H1 (cell line): Measurements from ENCODE around the gene CNTD1. TPM values are rescaled to one million over a fixed set of nuclear protein-coding genes. Genes with fewer than 3 reads are reported as not detected.

Source experiments
- CTCF ChIA-PET: fragments of 300-600 bp; sonication (Branson Sonifier 250); formaldehyde crosslinking; loops from one replicate; lab custom pipeline; 2021; ENCODE audit not compliant: partially characterized antibody; lab: Charles Lee
- POLR2A ChIA-PET: fragments of 300-600 bp; sonication (Branson Sonifier 250); formaldehyde crosslinking; loops from one replicate; lab custom pipeline; 2021; ENCODE audit warnings: inconsistent platforms; ENCODE audit not compliant: partially characterized antibody; lab: Charles Lee
- DNase-seq, 2 experiments: peaks; one replicate each; pipeline versions ENCODE4 v3.0.0 to v3.0.0-alpha.2; 2010 to 2022; ENCODE audit warnings: low spot score in 2 of 2, low read depth in 1 of 2, mixed read lengths in 1 of 2
- FAIRE-seq: peaks from 2 replicates; lab custom pipeline; 2011; peaks lifted over from hg19 to GRCh38; lab: Jason Lieb, UNC
- H2AFZ ChIP-seq: 2 replicates; pipeline ENCODE4 v1.8.1; 2012; ENCODE audit warnings: low read length, inconsistent platforms
- H2AK5ac ChIP-seq: 2 replicates; pipeline ENCODE4 v1.6.1; 2013; ENCODE audit warnings: low read depth, low read length
- H2BK120ac ChIP-seq: replicated peaks from 2 replicates; pipeline ENCODE3; 2013; ENCODE audit warnings: low read depth, low read length, inconsistent platforms
- H2BK12ac ChIP-seq: 2 replicates; pipeline ENCODE4 v1.6.1; 2013; ENCODE audit warnings: low read depth, low read length
- H2BK15ac ChIP-seq: 2 replicates; pipeline ENCODE4 v1.6.1; 2013; ENCODE audit warnings: low read length
- H2BK20ac ChIP-seq: 2 replicates; pipeline ENCODE4 v1.6.1; 2013; ENCODE audit warnings: low read length
- H2BK5ac ChIP-seq: 2 replicates; pipeline ENCODE4 v1.6.1; 2013; ENCODE audit warnings: low read depth, low read length
- H3K14ac ChIP-seq: 2 replicates; pipeline ENCODE4 v1.6.1; 2013; ENCODE audit warnings: inconsistent platforms; ENCODE audit not compliant: insufficient read length
- H3K18ac ChIP-seq: 2 replicates; pipeline ENCODE4 v1.6.1; 2013; ENCODE audit warnings: low read length; ENCODE audit errors: extremely low read depth
- H3K23ac ChIP-seq: 2 replicates; pipeline ENCODE4 v1.6.1; 2013; ENCODE audit warnings: inconsistent platforms; ENCODE audit not compliant: insufficient read length
- H3K23me2 ChIP-seq: 2 replicates; pipeline ENCODE4 v1.6.1; 2013; ENCODE audit warnings: low read depth, low read length
- H3K27ac ChIP-seq: 2 replicates; pipeline ENCODE4 v1.6.1; 2011; ENCODE audit warnings: low read depth, low read length, inconsistent platforms
- H3K27me3 ChIP-seq, 4 experiments: replicated peaks in 1 of 4; 1 replicate in 1 of 4; 2 replicates in 3 of 4; pipeline versions ENCODE4 v1.6.1 to v1.8.1; 2011 to 2013; ENCODE audit warnings: low read length in 3 of 4, mild to moderate bottlenecking in 3 of 4, inconsistent platforms in 2 of 4, mixed read lengths in 2 of 4, moderate library complexity in 1 of 4; ENCODE audit not compliant: control insufficient read depth in 3 of 4, insufficient read depth in 3 of 4; ENCODE audit errors: extremely low read depth in 1 of 4
- H3K36me3 ChIP-seq, 4 experiments: 2 replicates each; pipeline versions ENCODE4 v1.6.1 to v1.8.1; 2011 to 2013; ENCODE audit warnings: mild to moderate bottlenecking in 4 of 4, low read length in 3 of 4, moderate library complexity in 2 of 4, control low read depth in 1 of 4, inconsistent platforms in 1 of 4; ENCODE audit not compliant: insufficient read depth in 4 of 4, control insufficient read depth in 2 of 4
- H3K4ac ChIP-seq: replicated peaks from 2 replicates; pipeline ENCODE3; 2013; ENCODE audit warnings: low read length, low read depth, mixed read lengths, inconsistent platforms; ENCODE audit not compliant: insufficient read length
- H3K4me1 ChIP-seq, 4 experiments: replicated peaks in 1 of 4; 1 replicate in 1 of 4; 2 replicates in 3 of 4; pipeline versions ENCODE4 v1.6.1 to v1.8.1; 2011 to 2013; ENCODE audit warnings: low read length in 3 of 4, inconsistent platforms in 2 of 4, mixed read lengths in 1 of 4; ENCODE audit not compliant: insufficient read depth in 4 of 4, control insufficient read depth in 3 of 4
- H3K4me2 ChIP-seq, 2 experiments: 2 replicates each; pipeline versions ENCODE4 v1.6.1 to v1.8.1; 2011 to 2013; ENCODE audit warnings: low read depth in 2 of 2, low read length in 2 of 2, control low read depth in 1 of 2, inconsistent platforms in 1 of 2, mild to moderate bottlenecking in 1 of 2; ENCODE audit not compliant: insufficient read depth in 1 of 2
- H3K4me3 ChIP-seq, 4 experiments: fragments of 200-600, 300-600 bp in 1 of 4; sonication (generic), shearing (Covaris generic), sonication (Bioruptor Twin) in 1 of 4; 2 replicates each; pipeline versions ENCODE4 v1.5.1 to v1.8.1; 2011 to 2016; ENCODE audit warnings: low read length in 4 of 4, low read depth in 3 of 4, control low read depth in 2 of 4, inconsistent platforms in 2 of 4, mild to moderate bottlenecking in 2 of 4, mixed read lengths in 1 of 4, moderate library complexity in 1 of 4; ENCODE audit not compliant: insufficient read depth in 2 of 4; ENCODE audit errors: extremely low read depth in 1 of 4
- H3K56ac ChIP-seq: replicated peaks from 2 replicates; pipeline ENCODE3; 2013; ENCODE audit warnings: low read depth, mild to moderate bottlenecking, mixed read lengths, low read length, inconsistent platforms; ENCODE audit not compliant: insufficient read length
- H3K79me1 ChIP-seq: 2 replicates; pipeline ENCODE4 v1.6.1; 2013; ENCODE audit warnings: low read depth, low read length, control low read depth
- H3K79me2 ChIP-seq, 2 experiments: 2 replicates each; pipeline versions ENCODE4 v1.6.1 to v1.8.1; 2012 to 2013; ENCODE audit warnings: low read length in 2 of 2, mild to moderate bottlenecking in 2 of 2, inconsistent platforms in 1 of 2; ENCODE audit not compliant: insufficient read depth in 2 of 2, control insufficient read depth in 1 of 2
- H3K9ac ChIP-seq, 4 experiments: replicated peaks in 1 of 4; 1 replicate in 1 of 4; 2 replicates in 3 of 4; pipeline versions ENCODE4 v1.6.1 to v1.8.1; 2011 to 2013; ENCODE audit warnings: low read depth in 3 of 4, low read length in 3 of 4, control low read depth in 2 of 4, mild to moderate bottlenecking in 2 of 4, moderate library complexity in 2 of 4, inconsistent platforms in 1 of 4; ENCODE audit errors: extremely low read depth in 1 of 4
- H3K9me3 ChIP-seq, 2 experiments: 2 replicates each; pipeline versions ENCODE4 v1.6.1 to v1.8.1; 2012 to 2013; ENCODE audit warnings: mild to moderate bottlenecking in 2 of 2, moderate library complexity in 2 of 2, control low read depth in 1 of 2, inconsistent platforms in 1 of 2, low read depth in 1 of 2, low read length in 1 of 2, mixed read lengths in 1 of 2; ENCODE audit not compliant: insufficient read depth in 2 of 2
- H4K20me1 ChIP-seq, 2 experiments: replicated peaks in 1 of 2; 2 replicates each; pipeline versions ENCODE3 to v1.8.1; 2011 to 2013; ENCODE audit warnings: inconsistent platforms in 2 of 2, low read length in 2 of 2, mild to moderate bottlenecking in 1 of 2; ENCODE audit not compliant: insufficient read depth in 2 of 2, control insufficient read depth in 1 of 2
- H4K5ac ChIP-seq: 2 replicates; pipeline ENCODE4 v1.6.1; 2013; ENCODE audit warnings: low read length, low read depth, mixed read lengths, inconsistent platforms; ENCODE audit not compliant: insufficient read length
- H4K8ac ChIP-seq: 2 replicates; pipeline ENCODE4 v1.8.0; 2013; ENCODE audit warnings: mild to moderate bottlenecking, moderate library complexity, low read length, inconsistent platforms; ENCODE audit not compliant: insufficient read depth; ENCODE audit errors: extremely low read depth
- H4K91ac ChIP-seq: replicated peaks from 2 replicates; pipeline ENCODE3; 2013; ENCODE audit warnings: low read length, mixed read lengths, inconsistent platforms; ENCODE audit not compliant: insufficient read length
- EZH2 ChIP-seq: fragments of 200-600 bp; sonication (generic); IDR thresholded peaks from 2 replicates; pipeline ENCODE4 v1.7.1; 2012; ENCODE audit warnings: low read depth, mild to moderate bottlenecking, moderate library complexity, low read length, inconsistent platforms; ENCODE audit not compliant: severe bottlenecking
- SP2 ChIP-seq: IDR thresholded peaks from 2 replicates; pipeline ENCODE4 v1.6.1; 2012; ENCODE audit warnings: mild to moderate bottlenecking, low read length, inconsistent platforms
- SUZ12 ChIP-seq: fragments of 200-600 bp; sonication (generic); IDR thresholded peaks from 2 replicates; pipeline ENCODE4 v1.6.1; 2012; ENCODE audit warnings: mild to moderate bottlenecking, inconsistent platforms, low read length, moderate library complexity, mixed read lengths
- TAF1 ChIP-seq: IDR thresholded peaks from 2 replicates; pipeline ENCODE4 v1.6.1; 2011; ENCODE audit warnings: mild to moderate bottlenecking, low read depth, low read length
- WGBS, 2 experiments: shearing (Covaris generic) in 1 of 2; methylation state at CpG; one replicate each; pipeline versions ENCODE4 v1.1.6 to v1.1.7; 2013 to 2015; ENCODE audit warnings: low lambda C conversion rate in 2 of 2, mixed read lengths in 2 of 2, inconsistent platforms in 1 of 2, low coverage in 1 of 2, missing lambda C conversion rate in 1 of 2; ENCODE audit not compliant: insufficient replicate concordance in 2 of 2, insufficient coverage in 1 of 2, insufficient read length in 1 of 2; ENCODE audit errors: extremely low coverage in 1 of 2, missing lambda C conversion rate in 1 of 2; 5-methylcytosine and 5-hydroxymethylcytosine counted together
- polyA plus RNA-seq, 7 experiments: library from polyadenylated mRNA; depleted of rRNA in 3 of 7; stranded (reverse) in 5 of 7; unstranded in 2 of 7; fragments of >200 nt in 5 of 7; fragments of 200-250 nt in 2 of 7; gene quantifications; 1 replicate in 5 of 7; 2 replicates in 1 of 7; 4 replicates in 1 of 7; pipeline versions ENCODE4 v1.2.1 to v1.2.3, GENCODE V29; 2011 to 2013; ENCODE audit warnings: missing spikeins in 2 of 7, mixed read lengths in 2 of 7
- total RNA-seq: library from RNA; stranded (reverse); fragmentation: NEBNext Ultra II Directional; extraction: Animal tissue kit (Norgen Biotek cat#: 25700); gene quantifications from 2 replicates; pipeline ENCODE4 v1.2.1, GENCODE V29; 2021

The CNTD1 gene
- total and polyA plus RNA-seq, 2 of the 8 experiments (the other 6 are each of a cell fraction or from before 2014, with no cell fraction given) = not detected

- Histone ChIP-seq H3K4me1 (peaks cover 0 to 4% (median 3%) of the 10 kb centered on the region in 4 experiments; a peak in 3 of 7 replicates), H4K91ac (no peak overlapping the region), H3K9me3 (no peaks in the 10 kb centered on the region), H3K9ac (no peak overlapping the region), H3K79me2 (no peaks in the 10 kb centered on the region), H3K27me3 (peaks cover 0 to under 1% (median 0%) of the 10 kb centered on the region in 4 experiments; a peak in 3 of 7 replicates), H3K36me3 (peaks cover 7 to 23% (median 14%) of the 10 kb centered on the region in 4 experiments; a peak in 6 of 8 replicates), H3K4me3 (no peak overlapping the region), H3K27ac (no peak overlapping the region), H2AFZ (no peak overlapping the region), H4K8ac (no peak overlapping the region), H2AK5ac (no peak overlapping the region), H2BK5ac (no peak overlapping the region), H3K56ac (no peak overlapping the region), H3K79me1 (0 out of 2 replicates have a peak, but pooled peaks cover 4% of the 10 kb centered on the region), H4K20me1 (no peaks in the 10 kb centered on the region), H3K23ac (no peak overlapping the region), H2BK120ac (no peak overlapping the region), H3K14ac (no peak overlapping the region), H3K18ac (no peak overlapping the region), H2BK15ac (no peak overlapping the region), H4K5ac (no peak overlapping the region), H3K23me2 (peaks cover 10% of the 10 kb centered on the region; the same call in 1 of the 2 replicates), H3K4ac (no peak overlapping the region), H3K4me2 (no peak overlapping the region), H2BK20ac (no peak overlapping the region), H2BK12ac (no peak overlapping the region)
- no peak for FAIRE-seq
- DNase-seq = no peak
- CTCF ChIA-PET = no interaction called here
- WGBS, 2 experiments = 88% methylated on average over 3 of the region's 3 CpGs; no CpG with 5 or more reads in 1 of the 2 experiments
- TF ChIP-seq EZH2 = no peak
- no peak for TF ChIP-seq TAF1
- no peak for TF ChIP-seq SP2
- no peak for TF ChIP-seq SUZ12
- POLR2A ChIA-PET = no interaction called here
These were observed 23.0 kb upstream of the CNTD1 start for GRCh38 chr17:42775534-42776098.
